ENCODE results near the gene TUBGCP2.

TUBGCP2 gene

DNA sequence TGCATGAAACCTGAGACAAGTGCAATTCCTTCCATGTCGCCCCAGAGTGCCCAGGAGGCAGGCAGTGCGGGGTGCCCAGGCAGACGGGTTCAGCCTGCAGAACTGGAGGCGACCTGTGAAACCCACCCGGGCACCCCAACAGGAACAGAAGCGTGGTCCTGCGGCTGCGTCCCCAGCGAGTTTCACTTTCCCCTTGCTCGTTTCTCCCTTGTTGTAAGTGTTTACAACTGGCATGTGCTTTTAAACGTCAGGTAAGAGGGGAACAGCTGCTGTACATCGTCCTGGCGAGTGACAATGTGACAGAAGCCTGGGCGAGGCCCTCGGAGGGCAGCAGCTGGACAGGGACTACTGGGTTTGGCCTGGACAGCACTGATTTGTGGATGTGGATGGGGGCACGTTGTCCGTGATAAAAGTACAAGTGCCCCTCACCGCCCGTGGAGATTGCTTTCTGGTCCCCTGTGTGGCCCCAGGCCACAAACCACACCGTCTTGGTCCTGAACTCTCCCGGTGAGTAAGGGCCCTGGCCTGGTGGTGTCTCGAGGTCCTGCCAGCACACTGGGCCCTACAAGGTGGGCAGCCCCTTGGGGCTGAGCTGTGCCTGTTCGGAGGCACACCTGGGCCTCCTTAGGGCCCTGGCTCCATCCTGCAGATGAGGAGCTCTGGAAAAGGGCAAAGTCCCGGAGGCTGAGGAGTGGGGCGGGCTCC is 67.0 kb downstream of the TUBGCP2 start:
- no peak for DNase-seq

DNA sequence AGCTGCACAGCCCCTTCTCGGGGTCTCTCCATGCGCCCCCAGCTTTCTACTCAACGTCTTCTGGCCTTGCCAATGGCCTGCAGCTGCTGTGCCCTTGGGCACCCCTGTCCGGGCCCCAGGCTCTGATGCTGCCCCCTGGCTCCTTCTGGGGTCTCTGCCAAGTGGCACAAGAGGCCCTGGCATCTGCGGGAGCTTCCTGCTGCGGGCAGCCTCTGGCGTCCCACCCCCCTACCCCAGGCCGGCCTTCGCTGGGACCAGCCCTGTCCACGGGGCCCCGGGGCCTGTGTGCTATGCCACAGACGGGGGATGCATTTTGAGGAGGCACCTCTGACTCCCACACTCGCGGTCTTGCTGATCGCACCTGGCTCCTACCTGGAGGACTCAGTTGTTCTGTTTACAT is 68.7 kb downstream of the TUBGCP2 start:
- DNase-seq: no peak

DNA sequence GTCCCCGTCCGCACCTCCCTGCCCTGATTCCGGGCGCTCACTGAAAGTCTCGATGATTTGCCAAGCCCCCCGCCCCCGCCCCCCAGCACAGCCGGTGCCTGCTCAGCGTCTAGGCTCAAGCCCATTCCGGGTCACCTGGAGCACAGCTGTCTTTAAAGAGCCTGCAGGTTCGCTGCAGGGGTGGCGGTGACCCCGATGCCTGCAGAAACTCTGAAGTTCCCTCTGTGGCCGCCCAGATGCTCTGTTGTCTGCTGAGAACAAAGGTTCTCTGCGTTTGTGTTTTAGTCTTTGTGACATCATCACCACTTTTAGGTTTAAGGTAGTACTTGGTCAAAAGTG is 70.2 kb downstream of the TUBGCP2 start:
- no peak for DNase-seq

DNA sequence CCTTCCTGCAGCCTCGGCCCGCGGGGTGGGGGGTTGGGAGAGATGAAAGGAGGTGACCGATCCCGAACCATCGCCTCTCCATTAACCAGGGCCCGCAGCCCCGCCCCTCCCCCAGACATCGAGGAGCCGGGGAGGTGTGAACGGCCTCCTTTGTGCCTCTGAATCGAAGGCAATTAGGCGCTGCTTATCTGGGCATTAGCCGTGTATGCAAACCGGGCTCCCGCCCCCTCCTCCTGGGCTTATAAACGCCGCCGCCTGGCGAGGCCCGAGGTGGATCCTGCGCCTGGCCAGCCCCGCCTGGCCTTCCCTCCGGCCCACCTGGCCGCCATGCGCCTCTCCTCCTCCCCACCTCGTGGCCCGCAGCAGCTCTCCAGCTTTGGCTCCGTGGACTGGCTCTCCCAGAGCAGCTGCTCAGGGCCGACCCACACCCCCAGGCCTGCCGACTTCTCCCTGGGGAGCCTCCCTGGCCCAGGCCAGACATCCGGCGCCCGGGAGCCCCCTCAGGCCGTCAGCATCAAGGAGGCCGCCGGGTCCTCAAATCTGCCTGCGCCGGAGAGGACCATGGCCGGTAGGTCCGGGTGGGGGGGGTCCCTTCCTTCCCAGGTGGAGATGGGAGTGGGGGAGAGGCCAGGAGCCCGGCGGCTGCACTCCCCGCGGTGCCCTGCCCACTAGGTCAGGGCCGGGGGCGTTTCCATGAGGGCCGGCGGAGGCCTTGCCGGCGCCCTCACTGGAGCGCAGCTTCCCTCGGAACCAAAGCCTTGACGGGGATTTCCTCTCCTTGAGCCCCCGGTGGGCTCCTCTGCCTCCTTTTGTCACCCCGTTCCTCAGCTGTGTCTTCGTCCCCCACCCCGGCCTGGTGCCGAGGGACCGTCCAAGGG is 70.8 kb downstream of the TUBGCP2 start, which contains the start of gene VENTX:
Gene VENTX (plus strand): TSS at position 268 of the 878 bp plus-strand sequence. CDS start 60 bp downstream, at position 328.
- no peak for DNase-seq

DNA sequence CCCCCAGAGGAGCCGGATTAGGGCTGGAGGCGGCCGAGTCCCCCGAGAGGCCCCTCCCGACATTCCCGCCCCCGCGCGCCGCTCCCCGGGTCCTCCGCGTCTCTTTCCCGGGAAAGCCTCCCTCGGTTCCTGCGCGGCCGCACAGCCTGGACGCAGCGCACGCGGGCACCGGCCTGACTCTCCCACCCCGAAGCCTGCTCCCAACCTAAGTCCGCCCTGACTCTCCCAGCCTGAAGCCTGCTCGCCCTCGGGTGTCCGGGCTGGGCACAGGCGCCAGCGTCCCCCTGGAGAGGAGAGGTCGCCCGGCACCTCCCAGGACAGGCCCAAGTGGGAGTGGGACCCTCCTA is 71.5 kb downstream of the TUBGCP2 start:
- no peak for DNase-seq

DNA sequence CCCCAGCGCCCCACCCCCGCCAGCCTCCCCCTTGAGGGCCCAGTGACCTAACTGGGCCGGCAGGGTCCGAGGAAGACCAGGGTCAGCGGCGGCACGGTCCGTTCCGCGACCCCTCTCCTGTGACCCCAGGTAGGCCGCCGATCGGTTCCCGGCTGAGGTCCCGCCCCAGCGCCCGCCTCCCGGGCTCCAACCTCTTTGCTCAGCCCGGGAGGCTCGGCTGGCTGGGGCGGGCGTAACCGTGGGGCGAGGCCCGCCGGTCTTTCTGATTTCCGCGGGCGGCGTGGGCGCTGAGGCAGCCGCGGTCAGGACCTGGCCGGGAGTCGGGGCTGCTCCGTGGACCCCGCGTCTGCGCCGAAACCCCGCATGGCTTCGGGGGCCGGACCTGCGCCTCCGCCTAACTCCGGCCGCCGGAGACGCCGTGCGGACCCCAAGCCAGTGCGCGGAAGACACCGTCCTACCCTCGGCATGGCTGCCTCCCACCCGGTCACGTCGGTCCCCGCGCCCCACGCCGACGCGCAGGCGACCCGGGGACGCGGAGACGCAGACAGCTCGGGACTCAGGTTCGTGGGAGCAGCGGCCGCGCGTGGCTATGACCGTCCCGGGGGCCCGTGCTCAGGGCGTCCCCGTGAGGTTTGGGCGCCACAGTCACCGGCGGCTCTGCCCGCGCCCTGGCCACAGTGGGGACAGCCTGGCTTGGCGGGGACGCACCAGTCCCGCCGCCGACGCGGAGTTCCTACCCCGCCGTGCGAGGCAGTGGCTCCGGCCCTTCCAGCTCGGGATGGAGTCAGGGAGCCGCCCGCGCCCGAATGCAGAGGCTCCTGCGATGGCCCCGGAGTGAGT is 72.1 kb downstream of the TUBGCP2 start:
- no peak for DNase-seq

DNA sequence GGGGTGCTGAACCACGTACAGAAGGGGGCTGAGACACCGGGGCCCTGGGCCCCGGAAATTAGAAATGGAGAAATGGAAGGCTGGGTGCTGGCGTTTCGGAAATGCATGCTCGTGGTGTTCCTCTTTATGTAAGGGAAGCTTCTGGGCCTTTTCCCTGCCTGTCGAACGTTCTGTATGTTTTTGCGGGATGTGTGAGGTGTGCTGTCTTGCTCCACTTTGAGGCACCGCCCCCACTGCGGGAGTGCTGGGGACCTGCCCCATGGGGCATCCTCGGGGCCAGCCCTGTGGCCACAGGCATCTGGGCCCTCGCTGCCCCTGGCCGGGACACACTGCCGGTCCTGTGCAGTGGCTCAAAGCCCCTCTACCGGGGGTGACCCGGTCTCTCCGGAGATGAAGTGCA is 72.7 kb downstream of the TUBGCP2 start:
- DNase-seq: peak; percentile 10

DNA sequence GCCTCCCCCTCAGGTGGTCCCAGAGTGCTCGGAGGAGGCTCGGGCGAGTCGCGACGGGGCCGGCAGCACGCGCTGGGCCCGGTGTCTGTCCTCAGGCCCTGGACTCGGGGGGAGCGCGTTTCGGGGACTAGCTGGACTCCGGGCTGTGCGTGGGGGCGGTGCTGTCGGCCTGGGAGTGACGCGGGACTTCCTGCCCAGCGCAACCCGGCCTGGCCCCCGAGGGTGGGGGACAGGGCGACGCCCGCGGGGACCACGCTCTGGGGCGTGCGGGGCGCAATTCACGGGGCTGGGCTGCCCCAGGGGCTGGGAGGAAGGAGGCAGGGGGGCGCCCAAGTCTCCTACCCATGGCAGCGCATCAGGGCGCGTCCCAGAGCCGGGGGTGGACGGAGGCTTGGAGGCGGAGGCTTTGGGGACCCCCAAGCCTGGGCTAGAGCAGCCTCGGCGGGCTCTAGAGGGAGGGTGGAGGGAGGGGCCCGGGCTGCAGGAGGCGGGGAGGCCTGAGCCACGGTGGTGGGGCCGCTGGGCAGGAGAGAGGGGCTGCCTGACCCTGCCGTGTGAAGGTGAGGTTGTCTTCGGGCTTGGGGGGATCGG is 73.3 kb downstream of the TUBGCP2 start:
- DNase-seq: no peak

DNA sequence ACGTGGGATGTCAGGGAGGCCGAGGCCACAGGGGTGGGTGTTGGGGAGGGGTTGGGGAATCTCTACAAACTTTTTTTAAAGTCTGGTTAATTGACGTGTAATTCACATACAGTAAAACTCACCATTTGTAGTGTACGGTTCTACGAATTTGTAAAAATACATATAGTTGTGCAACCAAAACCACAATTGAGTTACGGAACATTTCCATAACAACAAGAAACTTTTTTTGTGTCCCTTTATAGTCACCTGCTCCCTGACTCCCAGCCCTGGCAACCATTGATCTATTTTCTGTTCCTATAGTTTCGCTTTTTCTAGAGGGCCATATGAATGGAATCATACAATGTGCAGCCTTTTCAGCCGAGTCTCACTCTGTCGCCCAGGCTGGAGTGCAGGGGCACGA is 73.9 kb downstream of the TUBGCP2 start:
- peak; percentile 17 for DNase-seq

DNA sequence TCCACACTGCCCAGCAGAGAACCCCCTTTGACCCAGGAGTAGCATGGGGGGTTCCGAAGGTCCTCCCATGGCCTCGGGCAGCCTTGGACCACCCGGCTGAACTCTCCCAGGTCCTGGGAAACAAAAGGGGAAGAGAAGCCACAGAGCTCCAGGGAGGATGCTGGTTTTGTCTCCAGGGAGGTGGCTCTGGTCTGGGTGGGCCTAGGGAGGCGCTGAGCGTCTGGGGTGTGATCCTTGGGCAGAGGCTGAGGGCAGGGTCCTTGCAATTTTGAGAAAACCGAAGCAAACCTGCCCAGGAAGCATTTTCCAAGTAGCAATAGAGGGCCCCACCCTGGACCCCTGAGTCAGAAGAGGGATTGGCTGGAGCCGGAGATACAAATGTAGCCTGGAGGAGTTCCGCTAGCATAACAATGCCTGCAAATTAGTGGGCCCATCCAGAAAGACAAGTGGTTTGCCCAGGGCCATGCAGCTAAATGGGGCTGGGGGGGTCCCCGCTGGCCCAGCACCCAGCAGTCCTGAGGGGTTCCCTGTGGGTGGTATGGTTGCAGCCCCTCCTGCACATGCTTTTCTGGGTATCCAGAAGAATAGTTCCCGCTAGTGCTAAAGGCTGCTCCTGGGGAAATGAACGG is 76.6 kb downstream of the TUBGCP2 start:
- no peak for DNase-seq

DNA sequence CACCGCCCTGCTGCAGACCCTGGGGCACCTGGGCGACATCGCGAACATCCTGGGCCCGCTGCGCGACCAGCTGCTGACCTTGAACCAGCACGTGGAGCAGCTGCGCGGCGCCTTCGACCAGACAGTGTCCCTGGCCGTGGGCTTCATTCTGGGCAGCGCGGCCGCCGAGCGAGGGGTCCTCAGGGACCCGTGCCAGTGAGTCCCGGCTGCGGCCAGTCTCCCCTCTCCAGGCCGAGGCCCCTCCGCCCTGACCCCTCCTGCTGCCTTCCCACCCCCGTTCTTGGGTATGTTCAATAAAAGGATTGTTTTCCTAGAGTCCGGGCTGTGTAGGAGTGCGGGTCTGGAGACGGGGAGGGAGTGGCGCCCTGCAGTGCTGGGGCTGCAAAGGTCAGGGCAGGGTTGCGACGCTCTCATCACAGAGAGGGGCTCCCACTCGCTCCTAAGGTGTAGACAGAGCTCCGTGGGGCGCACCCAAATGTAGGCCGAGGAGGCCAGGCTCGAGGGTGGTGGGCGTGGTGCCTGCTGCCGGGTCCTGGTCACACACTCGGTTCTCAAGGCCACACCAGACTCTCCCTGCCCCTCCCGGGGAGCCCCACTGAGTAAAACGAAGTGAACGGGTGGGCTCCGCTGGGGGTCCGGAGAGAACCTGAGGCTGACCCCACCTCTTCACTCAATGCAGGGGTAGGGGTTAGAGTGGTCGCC is 77.3 kb downstream of the TUBGCP2 start:
- no peak for DNase-seq

DNA sequence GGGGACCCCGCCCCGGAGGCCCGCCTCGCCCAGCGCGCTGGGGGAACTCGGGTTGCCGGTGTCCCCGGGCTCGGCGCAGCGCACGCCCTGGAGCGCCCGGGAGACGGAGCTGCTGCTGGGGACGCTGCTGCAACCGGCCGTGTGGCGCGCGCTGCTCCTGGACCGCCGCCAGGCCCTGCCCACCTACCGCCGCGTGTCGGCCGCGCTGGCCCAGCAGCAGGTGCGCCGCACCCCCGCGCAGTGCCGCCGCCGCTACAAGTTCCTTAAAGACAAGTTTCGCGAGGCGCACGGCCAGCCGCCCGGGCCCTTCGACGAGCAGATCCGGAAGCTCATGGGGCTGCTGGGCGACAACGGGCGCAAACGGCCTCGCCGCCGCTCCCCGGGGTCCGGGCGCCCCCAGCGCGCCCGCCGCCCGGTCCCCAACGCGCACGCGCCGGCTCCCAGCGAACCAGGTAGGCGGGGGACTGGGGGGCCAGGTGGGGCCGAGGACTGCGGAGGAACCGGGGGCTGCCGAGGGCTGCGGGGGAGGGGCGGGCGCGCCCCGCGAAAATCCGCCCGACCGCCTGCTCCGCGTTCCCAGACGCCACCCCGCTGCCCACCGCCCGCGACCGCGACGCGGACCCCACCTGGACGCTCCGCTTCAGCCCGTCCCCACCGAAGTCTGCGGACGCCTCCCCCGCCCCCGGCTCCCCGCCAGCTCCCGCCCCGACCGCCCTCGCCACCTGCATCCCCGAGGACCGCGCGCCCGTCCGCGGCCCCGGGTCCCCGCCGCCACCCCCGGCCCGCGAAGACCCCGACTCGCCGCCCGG is 78.1 kb downstream of the TUBGCP2 start:
- no peak for DNase-seq

DNA sequence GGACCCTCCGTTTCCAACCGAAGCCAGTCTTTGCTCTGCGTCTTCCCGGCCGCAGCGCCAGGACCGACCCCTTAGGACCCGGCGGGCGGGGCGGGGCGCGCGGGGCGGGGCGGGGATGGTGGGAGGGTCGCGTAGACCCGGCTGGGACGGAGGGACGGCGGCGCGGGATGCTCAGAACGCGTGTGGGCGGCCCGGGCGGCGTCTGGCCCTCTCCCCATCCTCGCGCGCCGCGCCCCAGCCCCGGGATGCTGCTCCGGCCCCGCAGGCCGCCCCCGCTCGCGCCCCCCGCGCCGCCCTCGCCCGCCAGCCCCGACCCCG is 78.7 kb downstream of the TUBGCP2 start, which contains the start of gene UTF1:
Gene UTF1 (plus strand): TSS at position 174 of the 318 bp plus-strand sequence. CDS start 72 bp downstream, at position 246.
- no peak for DNase-seq

DNA sequence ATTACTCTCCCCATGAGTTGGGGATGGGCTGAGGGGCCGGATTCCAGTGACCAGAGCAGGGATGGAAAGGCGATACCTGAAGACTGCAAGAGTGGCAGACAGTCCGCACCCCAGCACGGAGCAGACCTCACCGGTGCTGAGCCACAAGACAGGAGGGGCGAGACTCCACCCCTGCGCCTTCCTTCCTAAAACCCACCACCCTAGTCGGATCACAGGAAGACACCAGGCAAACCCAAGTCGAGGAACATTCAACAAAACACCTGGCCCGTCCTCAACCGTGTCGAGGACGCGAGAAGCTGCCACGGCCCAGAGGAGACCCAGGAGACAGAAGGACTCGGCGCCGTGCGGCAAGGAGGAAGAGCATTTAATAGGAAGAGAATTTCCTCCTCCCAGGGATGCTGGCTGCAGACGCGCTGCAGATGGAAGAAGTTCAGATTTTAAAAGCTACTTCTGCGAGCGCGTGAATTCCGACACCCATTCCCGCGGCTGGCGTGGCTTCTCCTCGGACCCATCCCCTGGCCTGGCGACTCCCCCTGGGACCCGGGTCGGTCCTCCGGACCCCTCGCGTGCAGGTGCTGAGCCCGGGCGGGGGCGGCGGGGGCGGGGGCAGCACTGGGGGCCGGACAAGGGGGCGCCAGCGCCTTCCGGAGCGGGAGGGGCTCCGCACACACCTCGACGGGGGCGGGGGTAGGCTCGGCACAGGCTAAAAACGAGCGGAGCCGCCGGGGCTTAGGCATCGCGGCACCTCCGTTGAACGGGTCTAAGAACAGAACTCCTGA is 79.2 kb downstream of the TUBGCP2 start:
- no peak for DNase-seq

Measured in OCI-M1 (cell line).